ENCODE data around the gene CHST1.

Gene CHST1

DNA sequence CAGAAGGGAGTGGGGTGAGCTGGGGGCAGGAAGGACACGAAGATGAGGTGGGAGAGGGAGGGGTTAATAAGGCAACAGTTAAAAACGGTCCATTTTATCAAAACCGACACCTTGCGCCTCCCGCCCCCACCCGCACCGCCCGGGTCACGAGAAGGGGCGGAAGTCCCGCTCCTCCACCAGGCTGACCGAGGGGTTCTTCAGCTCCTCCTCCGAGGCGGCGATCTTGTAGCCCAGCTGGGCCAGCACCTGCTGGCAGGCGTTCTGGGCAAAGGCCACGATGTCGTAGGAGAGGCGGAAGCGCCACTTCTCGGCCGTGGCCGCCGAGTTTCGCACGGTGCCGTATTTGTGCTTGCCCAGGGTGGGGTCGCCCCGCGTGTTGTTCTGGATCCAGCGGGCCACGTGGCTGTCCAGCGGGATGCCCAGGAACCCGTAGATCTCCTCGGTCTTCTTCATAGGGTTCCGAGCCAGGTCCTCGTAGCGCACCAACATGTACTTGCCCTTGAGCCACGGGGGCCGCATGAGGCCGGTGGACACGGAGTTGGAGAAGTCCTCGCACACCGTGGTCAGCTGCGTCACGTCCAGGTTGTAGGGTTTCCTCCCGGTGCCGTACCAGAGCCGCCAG is 15.8 kb downstream of the CHST1 start:
- WGBS, 2 donors (ENCODE audit: extremely low coverage in 2 of 2, insufficient read length in 2 of 2, insufficient replicate concordance in 1 of 2), result no CpG with 5 or more reads among the region's 49 CpGs
- peak overlapping the region; percentile 9 for H4K8ac ChIP-seq (ENCODE audit: low read depth, low read length)
- peak overlapping the region; percentile 76 for H3K23ac ChIP-seq (ENCODE audit: low read depth, low read length, poor library complexity)
- peak overlapping the region; percentile 80 for H2BK15ac ChIP-seq (ENCODE audit: low read length)
- H2BK120ac ChIP-seq (ENCODE audit: low read depth, low read length), result no peak overlapping the region
- no peak overlapping the region for H3K4ac ChIP-seq (ENCODE audit: low read length)
- peak overlapping the region; percentile 41 for H3K18ac ChIP-seq (ENCODE audit: low read length)
- H4K91ac ChIP-seq (ENCODE audit: low read depth, low read length, poor library complexity), result peak overlapping the region; percentile 16
- H2BK12ac ChIP-seq (ENCODE audit: low read length), result peak overlapping the region; percentile 79
- H2AFZ ChIP-seq (ENCODE audit: low read length), result no peak overlapping the region
- no peaks in the 10 kb centered on the region for H3K79me1 ChIP-seq (ENCODE audit: low read depth, low read length)
- H3K9ac ChIP-seq (ENCODE audit: low read depth, low read length, poor library complexity), result no peak overlapping the region
- H3K14ac ChIP-seq (ENCODE audit: low read length), result no peak overlapping the region
- peaks cover 0 to 13% of the 10 kb centered on the region in 2 donors for H3K4me1 ChIP-seq (ENCODE audit: control insufficient read depth in 2 of 2, insufficient read depth in 1 of 2, low read depth in 1 of 2, low read length in 2 of 2)
- H3K4me3 ChIP-seq (ENCODE audit: low read length in 2 of 2), result no peak overlapping the region
- peaks cover 0 to 13% (median 0%) of the 10 kb centered on the region in 3 experiments for H3K27me3 ChIP-seq (ENCODE audit: control insufficient read depth in 3 of 3, insufficient read depth in 3 of 3, low read depth in 1 of 3, low read length in 3 of 3)
- H3K27ac ChIP-seq (replicated peaks; ENCODE audit: low read length), result no peak overlapping the region
- no peaks in the 10 kb centered on the region for H3K36me3 ChIP-seq (replicated peaks in 1 of 2; ENCODE audit: control insufficient read depth in 2 of 2, insufficient read depth in 2 of 2, low read length in 2 of 2)
- H3K9me3 ChIP-seq (replicated peaks in 1 of 2; ENCODE audit: control insufficient read depth in 2 of 2, insufficient read depth in 1 of 2, low read depth in 1 of 2, low read length in 2 of 2), result no peaks in the 10 kb centered on the region
- H2AK5ac ChIP-seq (ENCODE audit: low read depth, low read length), result peak overlapping the region; percentile 67
- H2BK5ac ChIP-seq (ENCODE audit: low read length), result peak overlapping the region; percentile 40
- no peak for DNase-seq (ENCODE audit: low spot score)
- H3K4me2 ChIP-seq (ENCODE audit: insufficient read depth, low read length, poor library complexity, severe bottlenecking), result no peak overlapping the region

DNA sequence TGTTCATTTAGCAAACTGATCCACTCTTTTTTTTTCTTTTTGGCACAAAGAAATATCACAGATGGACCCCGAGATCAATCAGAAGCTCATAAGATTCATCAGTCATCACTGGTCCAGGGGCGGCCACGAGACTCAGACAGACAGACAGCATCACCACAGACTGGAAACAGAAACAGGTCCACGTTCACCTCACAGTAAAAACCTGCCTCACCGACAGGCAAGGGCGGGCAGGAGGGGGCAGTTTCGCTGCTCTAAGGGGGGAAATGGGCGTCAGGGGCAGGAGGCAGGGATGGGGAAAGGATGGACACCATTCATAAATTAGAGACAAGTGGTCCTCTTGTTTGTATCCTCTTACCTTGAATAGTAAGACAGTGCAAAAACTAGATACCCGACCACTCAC is 16.5 kb downstream of the CHST1 start:
- no peak for DNase-seq (ENCODE audit: low spot score)
- no peak overlapping the region for H2BK120ac ChIP-seq (ENCODE audit: low read depth, low read length)
- no peak overlapping the region for H3K23ac ChIP-seq (ENCODE audit: low read depth, low read length, poor library complexity)
- H3K27ac ChIP-seq (replicated peaks; ENCODE audit: low read length), result no peak overlapping the region
- H3K9ac ChIP-seq (ENCODE audit: low read depth, low read length, poor library complexity), result no peak overlapping the region
- H3K79me1 ChIP-seq (ENCODE audit: low read depth, low read length), result no peaks in the 10 kb centered on the region
- H2AFZ ChIP-seq (ENCODE audit: low read length), result no peak overlapping the region
- H4K91ac ChIP-seq (ENCODE audit: low read depth, low read length, poor library complexity), result no peak overlapping the region
- no CpG with 5 or more reads among the region's 9 CpGs for whole genome bisulfite sequencing, 2 donors (ENCODE audit: extremely low coverage in 2 of 2, insufficient read length in 2 of 2, insufficient replicate concordance in 1 of 2)
- H3K36me3 ChIP-seq (replicated peaks in 1 of 2; ENCODE audit: control insufficient read depth in 2 of 2, insufficient read depth in 2 of 2, low read length in 2 of 2), result no peaks in the 10 kb centered on the region
- H3K4me2 ChIP-seq (ENCODE audit: insufficient read depth, low read length, poor library complexity, severe bottlenecking), result no peak overlapping the region
- H3K4me3 ChIP-seq (ENCODE audit: low read length in 2 of 2), result no peak overlapping the region
- peaks cover 0 to 13% of the 10 kb centered on the region in 2 donors for H3K4me1 ChIP-seq (ENCODE audit: control insufficient read depth in 2 of 2, insufficient read depth in 1 of 2, low read depth in 1 of 2, low read length in 2 of 2)
- H2AK5ac ChIP-seq (ENCODE audit: low read depth, low read length), result peak overlapping the region; percentile 80
- no peak overlapping the region for H3K4ac ChIP-seq (ENCODE audit: low read length)
- peak overlapping the region; percentile 64 for H3K14ac ChIP-seq (ENCODE audit: low read length)
- no peaks in the 10 kb centered on the region for H3K9me3 ChIP-seq (replicated peaks in 1 of 2; ENCODE audit: control insufficient read depth in 2 of 2, insufficient read depth in 1 of 2, low read depth in 1 of 2, low read length in 2 of 2)
- H3K27me3 ChIP-seq (ENCODE audit: control insufficient read depth in 3 of 3, insufficient read depth in 3 of 3, low read depth in 1 of 3, low read length in 3 of 3), result peaks cover 0 to 13% (median 0%) of the 10 kb centered on the region in 3 experiments
- peak overlapping the region; percentile 83 for H3K18ac ChIP-seq (ENCODE audit: low read length)
- no peak overlapping the region for H2BK12ac ChIP-seq (ENCODE audit: low read length)
- H4K8ac ChIP-seq (ENCODE audit: low read depth, low read length), result no peak overlapping the region
- peak overlapping the region; percentile 80 for H2BK15ac ChIP-seq (ENCODE audit: low read length)
- H2BK5ac ChIP-seq (ENCODE audit: low read length), result peak overlapping the region; percentile 46

DNA sequence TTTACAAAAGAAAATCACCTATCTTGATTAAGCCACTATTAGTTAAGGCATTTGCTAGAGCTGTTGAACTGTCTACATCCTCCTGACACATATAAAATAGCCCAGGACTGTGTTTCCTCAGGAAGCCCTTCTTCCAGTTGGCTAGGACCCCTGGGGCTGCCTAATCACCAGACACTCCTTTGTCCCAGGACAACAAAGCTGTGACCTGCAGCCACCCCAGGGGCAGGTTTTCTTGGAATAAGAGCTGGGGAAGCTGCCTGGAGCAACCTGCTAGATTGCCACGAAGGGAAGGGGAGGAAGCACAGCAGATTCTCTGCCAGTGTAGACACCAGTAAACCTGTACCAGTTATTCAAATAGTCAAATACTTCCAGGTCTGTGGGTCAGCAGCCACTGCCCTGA is 17.6 kb downstream of the CHST1 start:
- no peak overlapping the region for H3K9ac ChIP-seq (ENCODE audit: low read depth, low read length, poor library complexity)
- H3K36me3 ChIP-seq (replicated peaks in 1 of 2; ENCODE audit: control insufficient read depth in 2 of 2, insufficient read depth in 2 of 2, low read length in 2 of 2), result no peaks in the 10 kb centered on the region

DNA sequence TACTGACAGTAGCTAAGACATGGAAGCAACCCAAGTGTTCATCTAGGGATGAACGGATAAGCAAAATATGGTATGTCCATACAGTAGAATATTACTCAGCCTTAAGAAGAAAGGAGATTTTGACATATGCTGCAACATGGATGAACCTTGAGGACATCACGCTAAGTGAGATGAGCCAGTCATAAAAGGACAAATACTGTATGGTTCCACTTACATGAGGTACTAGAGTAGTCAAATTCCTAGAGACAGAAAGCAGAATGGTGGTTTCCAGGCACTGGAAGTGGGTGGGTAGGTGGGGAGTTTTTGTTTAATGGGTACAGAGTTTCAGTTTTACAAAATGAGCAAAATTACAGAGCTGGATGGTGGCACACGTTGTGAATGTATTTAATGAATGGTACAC is 18.1 kb downstream of the CHST1 start:
- no peaks in the 10 kb centered on the region for H3K79me1 ChIP-seq (ENCODE audit: low read depth, low read length)
- H3K14ac ChIP-seq (ENCODE audit: low read length), result no peak overlapping the region
- peaks cover 0 to 11% of the 10 kb centered on the region in 2 donors for H3K4me1 ChIP-seq (ENCODE audit: control insufficient read depth in 2 of 2, insufficient read depth in 1 of 2, low read depth in 1 of 2, low read length in 2 of 2)
- H2AFZ ChIP-seq (ENCODE audit: low read length), result no peak overlapping the region
- H2AK5ac ChIP-seq (ENCODE audit: low read depth, low read length), result no peak overlapping the region
- no peak overlapping the region for H3K27ac ChIP-seq (replicated peaks; ENCODE audit: low read length)
- no peak overlapping the region for H3K18ac ChIP-seq (ENCODE audit: low read length)
- no peak overlapping the region for H2BK120ac ChIP-seq (ENCODE audit: low read depth, low read length)
- no peak for DNase-seq (ENCODE audit: low spot score)
- H2BK5ac ChIP-seq (ENCODE audit: low read length), result no peak overlapping the region
- no peak overlapping the region for H3K4me2 ChIP-seq (ENCODE audit: insufficient read depth, low read length, poor library complexity, severe bottlenecking)
- no peaks in the 10 kb centered on the region for H3K9me3 ChIP-seq (replicated peaks in 1 of 2; ENCODE audit: control insufficient read depth in 2 of 2, insufficient read depth in 1 of 2, low read depth in 1 of 2, low read length in 2 of 2)
- H2BK12ac ChIP-seq (ENCODE audit: low read length), result no peak overlapping the region
- H3K23ac ChIP-seq (ENCODE audit: low read depth, low read length, poor library complexity), result no peak overlapping the region
- H3K36me3 ChIP-seq (replicated peaks in 1 of 2; ENCODE audit: control insufficient read depth in 2 of 2, insufficient read depth in 2 of 2, low read length in 2 of 2), result no peaks in the 10 kb centered on the region
- no peak overlapping the region for H4K91ac ChIP-seq (ENCODE audit: low read depth, low read length, poor library complexity)
- no peaks in the 10 kb centered on the region for H3K27me3 ChIP-seq (ENCODE audit: control insufficient read depth in 3 of 3, insufficient read depth in 3 of 3, low read depth in 1 of 3, low read length in 3 of 3)
- H3K4ac ChIP-seq (ENCODE audit: low read length), result no peak overlapping the region
- H4K8ac ChIP-seq (ENCODE audit: low read depth, low read length), result no peak overlapping the region
- H2BK15ac ChIP-seq (ENCODE audit: low read length), result no peak overlapping the region
- H3K4me3 ChIP-seq (ENCODE audit: low read length in 2 of 2), result no peak overlapping the region
- H3K9ac ChIP-seq (ENCODE audit: low read depth, low read length, poor library complexity), result no peak overlapping the region
- no CpG with 5 or more reads among the region's 3 CpGs for WGBS, 2 donors (ENCODE audit: extremely low coverage in 2 of 2, insufficient read length in 2 of 2, insufficient replicate concordance in 1 of 2)

More for the DNA sequence above, 17.6 kb downstream of the CHST1 start:
- H3K4me3 ChIP-seq (ENCODE audit: low read length in 2 of 2), result no peak overlapping the region
- no peak overlapping the region for H2AFZ ChIP-seq (ENCODE audit: low read length)
- no peak overlapping the region for H3K4ac ChIP-seq (ENCODE audit: low read length)
- no peak overlapping the region for H2BK12ac ChIP-seq (ENCODE audit: low read length)
- no peak overlapping the region for H3K23ac ChIP-seq (ENCODE audit: low read depth, low read length, poor library complexity)
- H4K91ac ChIP-seq (ENCODE audit: low read depth, low read length, poor library complexity), result no peak overlapping the region
- no peak overlapping the region for H4K8ac ChIP-seq (ENCODE audit: low read depth, low read length)
- H3K18ac ChIP-seq (ENCODE audit: low read length), result no peak overlapping the region
- H2BK120ac ChIP-seq (ENCODE audit: low read depth, low read length), result no peak overlapping the region
- no peaks in the 10 kb centered on the region for H3K9me3 ChIP-seq (replicated peaks in 1 of 2; ENCODE audit: control insufficient read depth in 2 of 2, insufficient read depth in 1 of 2, low read depth in 1 of 2, low read length in 2 of 2)
- H2BK15ac ChIP-seq (ENCODE audit: low read length), result no peak overlapping the region
- peaks cover 0 to 13% of the 10 kb centered on the region in 2 donors for H3K4me1 ChIP-seq (ENCODE audit: control insufficient read depth in 2 of 2, insufficient read depth in 1 of 2, low read depth in 1 of 2, low read length in 2 of 2)
- no peak overlapping the region for H2BK5ac ChIP-seq (ENCODE audit: low read length)
- WGBS, 2 donors (ENCODE audit: extremely low coverage in 2 of 2, insufficient read length in 2 of 2, insufficient replicate concordance in 1 of 2), result no CpG with 5 or more reads among the region's 1 CpG
- peaks cover 0 to 2% (median 0%) of the 10 kb centered on the region in 3 experiments for H3K27me3 ChIP-seq (ENCODE audit: control insufficient read depth in 3 of 3, insufficient read depth in 3 of 3, low read depth in 1 of 3, low read length in 3 of 3)
- peak; percentile 57 for DNase-seq (ENCODE audit: low spot score)
- no peak overlapping the region for H2AK5ac ChIP-seq (ENCODE audit: low read depth, low read length)
- H3K79me1 ChIP-seq (ENCODE audit: low read depth, low read length), result no peaks in the 10 kb centered on the region
- H3K4me2 ChIP-seq (ENCODE audit: insufficient read depth, low read length, poor library complexity, severe bottlenecking), result peak overlapping the region; percentile 28
- H3K27ac ChIP-seq (replicated peaks; ENCODE audit: low read length), result no peak overlapping the region
- no peak overlapping the region for H3K14ac ChIP-seq (ENCODE audit: low read length)
